ENCODE measurements around the gene TBC1D4.

TBC1D4 gene, protein sequence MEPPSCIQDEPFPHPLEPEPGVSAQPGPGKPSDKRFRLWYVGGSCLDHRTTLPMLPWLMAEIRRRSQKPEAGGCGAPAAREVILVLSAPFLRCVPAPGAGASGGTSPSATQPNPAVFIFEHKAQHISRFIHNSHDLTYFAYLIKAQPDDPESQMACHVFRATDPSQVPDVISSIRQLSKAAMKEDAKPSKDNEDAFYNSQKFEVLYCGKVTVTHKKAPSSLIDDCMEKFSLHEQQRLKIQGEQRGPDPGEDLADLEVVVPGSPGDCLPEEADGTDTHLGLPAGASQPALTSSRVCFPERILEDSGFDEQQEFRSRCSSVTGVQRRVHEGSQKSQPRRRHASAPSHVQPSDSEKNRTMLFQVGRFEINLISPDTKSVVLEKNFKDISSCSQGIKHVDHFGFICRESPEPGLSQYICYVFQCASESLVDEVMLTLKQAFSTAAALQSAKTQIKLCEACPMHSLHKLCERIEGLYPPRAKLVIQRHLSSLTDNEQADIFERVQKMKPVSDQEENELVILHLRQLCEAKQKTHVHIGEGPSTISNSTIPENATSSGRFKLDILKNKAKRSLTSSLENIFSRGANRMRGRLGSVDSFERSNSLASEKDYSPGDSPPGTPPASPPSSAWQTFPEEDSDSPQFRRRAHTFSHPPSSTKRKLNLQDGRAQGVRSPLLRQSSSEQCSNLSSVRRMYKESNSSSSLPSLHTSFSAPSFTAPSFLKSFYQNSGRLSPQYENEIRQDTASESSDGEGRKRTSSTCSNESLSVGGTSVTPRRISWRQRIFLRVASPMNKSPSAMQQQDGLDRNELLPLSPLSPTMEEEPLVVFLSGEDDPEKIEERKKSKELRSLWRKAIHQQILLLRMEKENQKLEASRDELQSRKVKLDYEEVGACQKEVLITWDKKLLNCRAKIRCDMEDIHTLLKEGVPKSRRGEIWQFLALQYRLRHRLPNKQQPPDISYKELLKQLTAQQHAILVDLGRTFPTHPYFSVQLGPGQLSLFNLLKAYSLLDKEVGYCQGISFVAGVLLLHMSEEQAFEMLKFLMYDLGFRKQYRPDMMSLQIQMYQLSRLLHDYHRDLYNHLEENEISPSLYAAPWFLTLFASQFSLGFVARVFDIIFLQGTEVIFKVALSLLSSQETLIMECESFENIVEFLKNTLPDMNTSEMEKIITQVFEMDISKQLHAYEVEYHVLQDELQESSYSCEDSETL (N-terminal part only)

DNA sequence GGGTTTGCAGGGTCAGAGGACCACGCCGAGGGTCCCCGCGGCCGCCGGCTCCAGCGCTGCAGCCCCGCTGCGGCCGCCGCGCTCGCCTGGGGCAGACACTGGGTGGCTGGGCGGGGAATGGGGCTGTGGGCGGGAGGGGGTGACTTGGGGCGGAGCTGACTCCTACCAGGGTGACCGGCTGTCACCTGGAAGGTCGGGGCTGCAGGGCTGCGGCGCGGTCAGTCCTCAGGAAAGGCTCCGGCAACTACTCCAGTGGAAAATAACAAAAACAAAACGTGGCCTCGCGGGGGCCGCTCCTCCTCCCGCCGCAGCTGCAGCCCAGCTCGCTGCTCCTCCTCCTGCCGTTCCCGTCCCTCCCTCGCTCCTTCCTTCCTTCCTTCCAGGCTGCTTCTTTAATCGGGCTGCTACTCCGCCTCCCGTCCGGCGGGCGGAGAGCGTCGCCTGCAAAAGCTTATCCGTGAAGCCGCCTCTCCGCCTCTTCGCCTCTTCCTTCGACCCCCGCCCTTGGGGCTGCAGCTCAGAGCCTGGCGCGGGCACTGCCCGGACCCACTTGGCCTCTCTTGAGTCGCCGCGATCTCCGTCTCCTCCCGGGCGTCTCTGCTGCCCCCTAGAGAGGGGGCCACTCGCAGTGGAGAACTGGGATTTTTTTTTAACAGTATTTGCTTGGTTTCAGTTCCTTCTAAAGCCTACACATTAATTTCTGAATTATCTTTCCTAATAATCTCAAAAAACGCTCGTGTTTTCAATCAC lies at the start of gene TBC1D4:
TSS of gene TBC1D4 (minus strand) at position 100 of the 750 bp plus-strand sequence. CDS start 402 bp downstream, outside the sequence.
- peak in 2 of 4 experiments; percentile 13 to 20 for DNase-seq

DNA sequence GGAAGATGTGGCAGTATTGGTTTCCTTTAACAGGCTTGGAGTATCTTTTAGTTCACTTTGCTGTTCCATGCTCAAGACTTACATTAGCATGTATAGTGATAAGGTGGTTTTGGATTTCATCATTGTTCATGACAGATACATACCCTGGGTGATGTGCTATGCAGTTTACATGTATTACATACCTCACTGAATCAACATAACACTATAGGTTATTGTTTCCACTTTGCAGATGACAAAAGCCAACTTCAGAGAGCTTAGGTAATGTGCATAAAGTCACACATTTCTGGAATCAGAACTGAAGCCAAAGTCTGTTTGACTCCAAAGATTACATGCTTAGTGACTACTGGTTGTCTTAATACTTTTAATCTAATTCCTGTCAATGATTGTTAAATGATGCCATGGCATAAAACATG lies 48.6 kb upstream of the TBC1D4 start:
- DNase-seq = no peak

DNA sequence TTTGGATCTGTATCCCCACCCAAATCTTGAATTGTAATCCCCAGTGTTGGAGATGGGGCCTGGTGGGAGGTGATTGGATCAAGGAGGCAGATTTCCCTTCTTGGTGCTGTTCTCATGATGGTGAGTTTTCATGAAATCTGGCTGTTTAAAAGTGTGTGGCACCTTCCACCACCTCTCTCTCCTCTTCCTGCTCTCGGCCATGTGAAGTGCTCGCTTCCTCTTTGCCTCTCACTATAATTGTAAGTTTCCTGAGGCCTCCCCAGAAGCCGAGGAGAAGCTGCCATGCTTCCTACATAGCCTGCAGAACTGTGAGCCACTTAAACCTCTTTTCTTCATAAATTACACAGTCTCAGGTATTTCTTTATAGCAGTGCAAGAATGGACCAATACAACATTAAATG lies 40.0 kb upstream of the TBC1D4 start:
- no peak for DNase-seq

DNA sequence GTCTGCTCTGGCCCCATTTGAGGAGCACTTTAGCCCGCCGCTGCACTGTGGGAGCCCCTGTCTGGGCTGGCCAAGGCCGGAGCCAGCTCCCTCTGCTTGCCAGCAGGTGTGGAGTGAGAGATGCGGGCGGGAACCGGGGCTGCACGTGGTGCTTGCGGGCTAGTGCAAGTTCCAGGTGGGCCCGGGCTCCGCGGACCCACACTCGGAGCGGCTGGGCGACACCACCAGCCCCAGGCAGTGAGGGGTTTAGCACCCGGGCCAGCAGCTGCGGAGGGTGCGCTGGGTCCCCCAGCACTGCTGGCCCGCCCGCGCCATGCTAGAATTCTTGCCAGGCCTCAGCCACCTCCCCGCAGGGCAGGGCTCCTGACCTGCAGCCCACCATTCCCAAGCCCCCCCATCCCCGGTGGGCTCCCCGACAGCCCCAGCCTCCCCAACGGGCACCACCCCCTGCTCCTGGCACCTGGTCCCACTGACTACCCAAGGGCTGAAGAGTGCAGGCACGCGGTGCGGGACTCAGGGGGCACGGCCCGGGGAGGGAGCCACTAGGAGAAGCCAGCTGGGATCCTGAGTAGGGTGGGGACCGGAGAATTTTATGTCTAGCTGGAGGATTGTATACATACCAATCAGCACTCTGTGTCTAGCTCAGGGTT lies 36.6 kb upstream of the TBC1D4 start:
- no peak for DNase-seq

DNA sequence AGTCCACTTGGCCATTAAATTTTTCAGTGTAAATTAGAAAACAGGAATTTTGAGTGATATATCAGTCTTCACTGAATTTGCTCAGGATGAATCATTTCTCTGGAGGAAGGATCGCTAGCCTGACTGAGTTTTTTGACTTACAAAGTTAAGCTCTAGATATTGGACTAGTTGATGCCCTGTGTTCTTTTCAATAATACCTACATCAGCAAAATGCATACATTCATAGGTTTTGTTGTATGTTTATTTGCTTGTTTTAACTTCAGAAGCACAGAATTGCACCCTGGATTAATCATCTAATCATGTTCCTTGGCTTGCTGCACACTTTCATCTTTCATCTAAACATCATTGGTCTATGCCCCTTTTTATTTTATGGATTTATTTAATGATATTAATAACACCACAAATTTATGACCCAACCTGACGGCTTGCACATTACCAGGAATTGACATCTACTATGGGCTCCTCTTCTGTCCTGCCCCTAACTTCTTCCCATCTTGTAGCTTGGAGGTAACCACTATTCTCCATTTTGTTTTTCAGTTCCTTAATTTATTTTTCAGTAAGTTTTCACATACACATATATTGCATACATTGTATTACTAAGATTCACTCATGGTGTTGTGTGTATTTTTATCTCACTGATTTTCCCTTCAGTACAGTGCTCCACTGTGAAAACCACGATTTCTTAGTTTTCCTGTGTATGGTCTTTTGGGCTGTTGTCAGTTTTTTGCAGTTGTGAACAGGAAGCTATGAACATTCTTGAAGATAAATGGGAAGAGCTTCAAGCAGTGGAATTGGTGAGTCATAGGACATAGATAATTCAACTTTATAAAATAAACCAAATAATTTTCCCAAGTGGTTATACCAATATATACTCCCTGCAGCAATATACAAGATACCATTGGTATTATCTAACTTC lies 32.4 kb upstream of the TBC1D4 start:
- DNase-seq = no peak

DNA sequence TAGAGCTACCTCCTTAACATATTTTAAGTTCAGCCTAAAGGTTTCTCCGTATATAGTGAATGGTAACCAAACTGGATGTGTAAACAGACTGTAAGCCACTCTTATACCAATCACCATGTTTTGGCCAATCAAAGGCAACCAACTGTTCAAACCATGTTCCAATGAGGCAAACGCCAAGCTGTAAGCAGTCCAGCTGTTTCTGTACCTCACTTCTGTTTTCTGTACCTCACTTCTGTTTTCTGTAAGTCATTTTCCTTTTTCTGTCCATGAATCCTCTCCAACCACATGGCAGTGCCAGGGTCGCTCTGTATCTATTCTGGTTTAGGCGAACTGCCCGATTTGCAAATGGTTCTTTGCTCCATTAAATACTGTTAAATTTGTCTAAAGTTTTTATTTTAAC lies 31.3 kb upstream of the TBC1D4 start:
- DNase-seq = no peak

DNA sequence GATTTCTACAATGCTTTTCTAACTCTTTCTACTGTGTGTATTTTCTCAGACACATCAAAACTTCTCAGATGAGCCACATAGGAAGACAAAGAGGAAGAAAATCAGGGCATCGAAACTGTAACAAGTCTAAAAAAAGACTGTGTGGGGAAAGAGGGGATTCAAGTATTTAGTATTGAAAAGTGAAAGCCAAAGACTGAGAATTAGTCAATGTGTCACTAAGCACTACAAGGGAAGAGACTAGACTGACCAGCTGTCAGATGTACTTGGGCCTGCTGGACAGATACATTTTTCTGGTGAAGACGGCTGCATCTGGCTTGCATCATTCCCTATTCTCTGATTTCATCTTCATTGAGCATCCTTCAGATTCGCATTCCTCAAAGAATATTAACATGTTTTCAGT lies 30.3 kb upstream of the TBC1D4 start:
- DNase-seq = no peak

DNA sequence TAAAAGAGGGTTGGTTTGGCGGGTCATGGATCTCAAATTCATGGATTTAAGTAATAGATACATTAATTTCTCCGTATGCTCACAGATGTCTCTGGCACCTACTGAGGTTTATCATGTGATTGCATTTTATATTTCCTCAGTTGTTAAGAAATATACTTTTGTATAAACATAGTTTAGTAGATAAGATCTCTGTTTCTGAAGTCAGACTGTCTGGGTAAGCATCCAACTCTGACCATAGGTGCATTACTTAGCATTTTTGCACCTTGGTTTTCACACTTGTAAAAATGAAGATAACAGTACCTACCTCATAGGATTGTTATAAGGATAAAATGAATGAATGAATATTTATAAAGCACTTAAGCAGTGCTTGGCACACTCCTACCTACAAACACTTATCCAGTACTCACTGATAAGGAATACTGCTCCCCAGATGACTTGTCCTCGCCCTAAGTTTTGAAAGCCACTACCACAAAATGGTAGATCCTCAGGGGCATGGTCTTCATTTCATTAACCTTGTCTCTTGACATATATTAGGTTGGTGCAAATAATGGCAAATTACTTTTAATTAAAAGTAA lies 29.2 kb upstream of the TBC1D4 start:
- no peak for DNase-seq

DNA sequence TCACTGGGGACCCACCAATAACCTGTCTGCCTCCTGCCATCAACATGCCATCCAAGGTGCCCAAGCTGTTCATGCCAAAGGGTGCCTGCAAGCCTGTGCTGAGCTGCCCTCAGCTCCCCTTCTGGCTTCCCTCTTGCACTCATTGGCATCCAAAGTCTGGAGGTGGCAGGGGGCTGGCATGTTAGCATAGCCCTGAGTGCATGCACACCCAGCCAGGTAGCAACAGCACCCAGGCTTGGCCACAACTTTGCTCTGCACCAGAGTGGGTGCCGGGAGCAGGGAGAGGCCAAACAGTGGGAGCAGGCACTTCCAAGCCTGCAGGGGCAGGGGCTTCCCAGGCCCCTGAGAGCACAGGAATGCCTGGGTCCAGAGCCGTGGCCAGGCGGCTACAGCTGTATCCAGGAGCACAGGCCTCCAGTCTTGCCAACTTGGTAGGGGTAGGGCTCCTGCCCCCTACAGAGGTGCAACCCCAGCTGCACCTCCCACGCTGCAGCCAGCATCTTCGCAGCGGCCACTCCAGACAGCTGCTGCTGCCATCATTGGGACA lies 26.1 kb upstream of the TBC1D4 start:
- no peak for DNase-seq

DNA sequence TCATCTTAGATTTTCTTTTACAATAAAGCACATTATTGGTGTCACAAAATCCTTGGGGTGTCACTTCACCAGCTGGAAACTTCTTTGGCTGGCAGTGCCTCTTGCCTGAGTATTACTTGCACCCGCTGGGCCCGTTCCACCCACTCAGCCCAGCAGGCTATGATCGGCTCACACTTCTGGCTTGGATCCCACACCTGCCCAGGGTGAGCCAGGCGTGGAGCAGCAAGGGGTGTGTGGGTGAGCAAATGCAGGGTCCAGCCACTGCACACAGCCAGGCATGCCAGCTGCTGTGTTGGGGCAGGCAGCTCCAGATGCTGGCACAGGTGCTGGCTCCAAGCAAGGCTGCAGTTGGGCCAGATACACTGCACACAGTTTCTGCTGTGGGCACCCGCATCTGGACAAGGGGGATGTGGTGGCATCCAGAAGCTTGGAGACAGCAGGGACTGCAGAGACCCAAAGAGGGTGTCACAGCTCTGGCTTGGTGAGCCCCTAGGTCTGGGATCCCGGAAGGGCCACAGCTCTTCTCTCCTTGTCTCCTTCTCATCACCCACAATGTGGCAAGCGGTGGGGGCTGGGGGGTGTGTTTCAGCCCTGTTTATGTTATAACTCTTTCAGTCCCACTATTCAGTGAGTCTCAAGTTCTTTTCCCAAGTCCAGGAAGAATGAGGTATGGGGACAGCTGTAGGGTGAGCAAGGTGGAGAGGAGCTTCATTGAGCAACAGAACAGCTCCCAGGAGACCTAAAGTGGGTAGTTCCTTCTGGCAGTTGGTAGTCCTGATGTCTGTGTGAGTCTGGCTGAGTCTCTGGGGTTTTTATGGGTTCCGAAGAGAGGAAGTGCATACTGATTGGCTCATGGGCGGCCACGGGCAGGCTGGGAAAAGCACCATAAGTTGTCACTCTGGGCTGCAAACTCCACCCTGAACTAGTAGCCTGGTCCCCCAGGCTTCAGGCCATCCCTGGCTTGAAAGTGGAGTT lies 25.3 kb upstream of the TBC1D4 start:
- no peak for DNase-seq

DNA sequence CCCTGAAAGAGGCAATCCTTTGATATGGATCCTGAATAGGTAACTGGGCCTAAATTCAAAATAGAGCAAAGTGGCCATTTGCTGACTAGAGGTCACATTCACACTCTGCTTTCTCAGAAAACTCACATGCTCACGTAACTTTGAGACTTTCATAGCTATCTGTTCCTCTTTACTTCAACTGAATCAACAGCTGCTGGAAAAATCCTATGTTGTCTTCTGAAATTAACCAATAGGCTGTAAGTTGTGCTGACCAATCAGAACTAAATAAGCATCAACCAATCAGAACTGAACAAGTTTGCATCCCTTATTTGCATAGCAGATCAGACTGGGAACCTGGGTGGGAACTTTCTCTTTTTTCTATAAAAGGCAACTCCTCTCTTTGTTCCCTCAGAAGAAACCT lies 24.0 kb upstream of the TBC1D4 start:
- no peak for DNase-seq

DNA sequence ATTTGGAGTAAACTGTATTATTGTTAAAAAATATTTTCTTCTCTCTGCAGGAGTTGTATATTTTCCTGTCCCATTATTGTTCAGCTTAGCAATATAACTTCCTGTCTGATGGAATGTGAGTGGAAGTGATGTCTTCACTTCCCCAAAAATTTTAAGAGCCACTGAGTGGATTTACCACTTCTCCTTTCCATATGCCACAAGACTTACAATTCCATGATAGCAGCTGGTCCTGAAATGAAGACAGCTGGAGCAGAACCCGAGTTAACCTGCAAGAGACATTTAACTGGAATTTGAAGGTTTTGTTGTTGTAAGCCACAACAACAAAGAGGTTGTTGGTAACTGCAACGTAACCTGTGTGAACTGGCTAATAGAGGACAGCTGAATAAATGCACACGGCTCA lies 23.4 kb upstream of the TBC1D4 start:
- DNase-seq = no peak

DNA sequence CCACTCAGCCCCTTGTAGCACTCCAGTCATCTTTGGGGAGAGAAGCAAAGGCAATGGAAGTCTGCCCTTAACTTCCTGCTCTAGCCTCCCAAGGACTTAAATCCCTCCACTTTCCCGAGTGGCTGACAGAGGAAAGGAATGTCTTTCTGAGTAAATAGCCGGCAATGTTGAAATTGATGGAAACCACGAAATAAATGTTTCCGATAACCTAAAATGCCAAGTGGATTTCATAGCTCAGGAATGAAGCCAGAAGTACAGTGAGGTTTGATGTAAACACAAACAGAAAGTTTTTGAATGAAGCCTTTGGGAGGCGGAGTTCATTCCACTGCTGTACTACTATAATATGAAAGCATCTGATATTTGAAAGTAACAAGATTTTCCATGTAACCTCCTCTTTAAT lies 14.0 kb upstream of the TBC1D4 start:
- DNase-seq = no peak

DNA sequence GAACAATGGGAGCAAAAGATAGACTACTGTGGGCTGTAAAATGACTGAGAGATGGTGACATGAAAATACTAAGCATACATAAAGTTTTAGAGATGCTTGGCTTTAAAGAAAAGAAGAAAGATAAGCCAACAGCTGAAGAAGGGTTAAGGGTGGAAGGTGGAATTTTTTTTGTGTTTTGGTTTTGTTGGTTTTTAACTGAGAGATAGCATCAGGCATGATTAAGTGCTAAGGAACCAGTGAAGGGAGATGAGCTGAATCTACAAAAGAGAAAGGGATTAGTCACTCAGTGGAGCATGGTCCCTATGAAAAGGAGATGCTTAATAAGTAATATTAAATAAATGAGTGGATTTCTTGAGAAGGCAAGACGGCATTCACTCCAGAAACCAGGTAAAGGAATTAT lies 12.5 kb upstream of the TBC1D4 start:
- no peak for DNase-seq

DNA sequence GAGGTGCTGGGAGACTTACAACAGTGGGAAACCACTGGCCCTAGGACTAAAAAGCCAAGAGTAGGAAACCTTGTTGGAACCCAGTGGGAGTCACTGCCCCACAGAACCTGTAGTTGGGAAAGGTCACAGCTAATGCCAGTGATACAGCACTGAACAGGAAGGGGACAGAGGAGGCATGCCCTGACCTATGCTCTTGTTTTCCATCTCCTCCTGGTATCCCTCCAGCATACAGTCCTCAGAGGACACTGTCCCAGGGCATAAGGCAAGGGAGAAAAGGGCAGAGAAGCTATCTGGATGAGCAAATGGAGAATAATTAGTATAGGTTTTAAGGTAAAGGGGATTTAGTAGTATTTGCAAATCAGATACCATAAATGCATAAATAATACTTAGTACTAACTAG lies 11.2 kb upstream of the TBC1D4 start:
- no peak for DNase-seq

DNA sequence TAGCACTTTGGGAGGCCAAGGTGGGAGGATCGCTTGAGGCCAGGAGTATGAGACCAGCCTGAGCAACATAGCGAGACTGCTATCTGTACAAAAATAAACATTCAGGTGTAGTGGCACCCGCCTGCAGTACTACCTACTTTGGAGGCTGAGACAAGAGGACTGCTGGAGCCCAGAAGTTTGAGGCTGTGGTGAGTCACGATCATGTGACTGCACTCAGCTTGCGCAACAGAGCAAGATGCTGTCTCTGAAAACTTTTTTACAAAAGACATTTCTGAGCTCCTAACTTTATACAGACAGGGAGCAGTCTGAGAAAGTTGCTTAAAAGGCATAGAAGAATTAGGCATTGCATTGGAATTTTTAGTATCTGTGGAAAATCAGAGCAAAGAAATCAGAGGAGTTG lies 10.4 kb upstream of the TBC1D4 start:
- no peak for DNase-seq

DNA sequence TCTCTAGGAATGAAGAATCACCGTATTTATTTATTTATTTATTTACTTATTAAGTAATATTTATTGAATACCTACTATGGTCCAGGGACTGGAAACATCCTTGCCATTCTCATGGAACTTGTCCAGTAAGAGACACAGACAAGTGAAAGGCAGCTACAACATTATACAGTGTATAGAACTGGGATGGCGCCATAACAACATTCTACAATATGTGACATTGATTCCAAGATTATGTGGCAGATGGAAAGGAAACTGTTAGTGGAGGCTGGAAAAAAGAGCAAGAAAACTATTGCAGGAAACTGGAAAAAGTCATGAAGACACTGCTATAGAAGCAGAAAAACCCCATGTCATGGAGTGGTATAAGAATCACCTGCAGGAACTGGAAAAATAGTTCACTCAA lies 9.4 kb upstream of the TBC1D4 start:
- DNase-seq = no peak

DNA sequence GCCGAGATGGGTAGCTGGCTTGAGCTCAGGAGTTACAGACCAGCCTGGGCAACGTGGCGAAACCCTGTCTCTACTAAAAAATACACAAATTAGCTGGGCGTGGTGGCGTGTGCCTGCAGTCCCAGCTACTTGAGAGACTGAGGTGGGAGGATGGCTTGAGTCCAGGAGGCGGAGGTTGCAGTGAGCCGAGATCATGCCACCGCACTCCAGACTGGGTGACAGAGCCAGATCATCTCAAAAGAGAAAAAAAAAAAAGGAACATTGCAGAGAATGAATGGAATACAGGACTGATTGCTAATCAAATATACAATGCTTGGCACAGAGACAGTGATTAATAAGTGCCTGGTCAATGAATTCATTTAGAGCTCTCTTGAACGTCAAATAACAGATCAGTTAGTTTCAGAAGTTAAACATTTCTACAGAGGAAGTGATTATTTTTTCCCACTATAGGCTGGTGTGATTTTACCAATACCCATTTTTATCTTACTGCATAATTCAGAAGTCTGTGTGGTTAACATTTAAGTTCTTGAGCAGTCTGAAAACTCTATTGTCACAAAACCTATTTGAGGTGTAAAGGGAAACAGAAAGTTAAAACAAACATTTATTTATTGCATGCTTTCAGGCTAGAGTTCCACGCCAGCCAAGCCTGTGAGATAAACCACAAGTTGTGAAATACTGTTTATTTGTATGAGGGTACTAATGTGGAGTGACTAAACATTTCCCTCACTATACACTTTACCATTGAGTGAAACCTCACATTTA lies 7.7 kb upstream of the TBC1D4 start:
- no peak for DNase-seq
